ENCODE measurements around the gene TUNAR.
"Not testable (repeated sequence)": the region's sequence is repeated elsewhere in the genome, so short reads cannot be mapped to it uniquely, and the experiment has no call there.

TUNAR gene

DNA sequence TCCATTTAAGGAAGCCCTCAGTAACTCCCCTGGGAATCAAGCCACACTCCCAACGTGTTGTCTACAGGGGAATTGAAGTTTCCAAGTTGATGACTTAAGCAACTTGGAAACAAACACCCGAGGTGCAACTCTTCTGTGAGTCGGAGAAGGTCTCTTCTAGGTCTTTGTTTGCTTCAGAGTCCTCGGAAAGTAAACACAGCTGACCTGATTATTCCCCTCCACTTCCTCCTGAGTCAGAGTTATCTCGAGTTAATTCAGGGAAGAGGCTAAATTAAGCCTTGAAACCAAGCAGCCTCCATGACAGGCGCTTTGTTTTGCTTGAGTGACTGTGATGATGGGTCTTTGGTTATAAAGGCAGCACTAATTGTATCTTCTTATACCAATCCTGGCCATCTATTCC, 41.8 kb downstream of the TUNAR start:
- no peak for DNase-seq (ENCODE audit: low spot score)

DNA sequence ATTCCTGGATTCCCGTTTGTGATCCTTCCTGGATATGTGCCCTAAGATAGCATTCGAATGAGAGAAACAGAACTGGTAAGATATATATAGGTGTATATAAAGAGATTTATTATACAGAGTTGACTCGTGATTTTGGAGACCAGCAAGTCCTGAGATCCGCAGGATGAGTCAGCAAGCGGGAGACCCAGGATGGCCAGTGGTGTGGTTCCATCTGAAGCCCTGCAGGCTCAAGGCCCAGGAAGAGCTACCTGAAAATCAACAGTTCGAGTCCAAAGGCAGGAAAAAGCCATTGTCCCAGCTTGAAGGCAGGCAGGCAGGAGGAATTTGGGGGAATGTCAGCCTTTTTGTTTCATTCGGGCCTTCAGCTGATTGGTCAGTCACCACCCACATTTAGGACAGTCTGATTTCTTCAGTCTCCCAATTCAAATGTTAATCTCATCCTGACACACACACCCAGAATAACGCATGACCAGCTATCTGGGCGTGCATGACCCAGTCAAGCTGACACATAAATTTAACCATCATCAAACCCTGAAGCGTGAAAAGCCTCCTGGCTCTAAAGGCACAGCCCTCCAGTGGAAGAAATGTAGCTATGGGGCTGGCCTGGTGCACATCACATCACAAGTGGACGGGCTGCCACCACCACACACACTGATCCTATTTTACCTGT, 44.3 kb downstream of the TUNAR start:
- DNase-seq (ENCODE audit: low spot score), result no peak

DNA sequence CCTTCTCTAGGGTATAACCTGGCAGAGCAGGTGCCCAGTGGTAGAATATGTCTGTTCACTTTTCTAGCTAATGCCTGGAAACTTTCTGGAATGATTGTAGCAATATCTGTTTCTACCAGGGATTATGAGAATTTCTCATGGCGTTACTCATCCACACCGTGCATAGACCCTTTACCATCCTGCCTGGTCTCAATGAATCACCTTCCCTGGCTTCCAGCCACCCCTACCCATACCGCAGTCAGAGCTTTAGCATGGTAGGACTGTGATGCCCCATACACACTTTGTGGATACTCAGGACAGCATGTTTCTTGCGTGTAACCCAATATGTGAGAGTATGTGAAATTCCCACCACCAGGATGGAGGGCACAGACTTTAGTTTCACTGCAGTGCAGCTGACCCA, 45.4 kb downstream of the TUNAR start:
- no peak for DNase-seq (ENCODE audit: low spot score)

DNA sequence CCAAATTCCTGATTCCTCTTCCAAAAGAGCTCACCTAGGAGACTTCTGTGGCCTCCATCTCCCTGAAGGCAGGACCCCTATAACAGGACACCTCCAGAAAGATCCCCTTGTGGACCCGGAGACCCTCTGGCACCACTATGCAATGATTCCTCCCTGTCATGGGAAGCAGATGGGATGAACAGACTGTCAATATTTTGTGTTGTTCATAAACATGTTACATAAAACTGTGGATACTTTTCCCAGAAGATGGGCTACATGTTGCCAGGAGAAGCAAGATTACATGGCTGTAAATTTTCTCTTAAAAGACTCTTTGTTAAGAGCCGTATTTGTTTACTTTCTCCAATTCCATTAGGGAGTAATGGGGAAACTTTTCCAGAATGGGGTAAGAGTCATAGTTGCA, 52.1 kb downstream of the TUNAR start:
- no peak for DNase-seq (ENCODE audit: low spot score)

DNA sequence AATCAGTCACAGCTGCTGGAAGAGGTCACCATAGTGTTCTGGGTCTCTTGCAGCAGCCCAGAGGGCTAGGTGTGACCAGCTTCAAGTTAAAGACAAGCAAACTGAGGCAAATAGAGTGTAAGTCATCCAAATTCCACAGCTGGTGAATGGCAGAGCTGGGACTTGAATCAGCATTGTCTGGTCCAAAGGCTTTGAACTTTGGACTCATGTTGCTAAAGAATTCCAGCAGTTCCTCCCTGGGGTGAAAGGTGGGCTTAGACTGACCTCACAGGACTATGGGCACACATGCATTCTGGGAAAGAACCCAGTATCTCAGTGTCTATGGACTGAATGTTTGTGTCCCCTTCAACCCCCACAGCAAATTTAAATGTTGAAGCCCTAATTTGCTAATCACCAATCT, 54.8 kb downstream of the TUNAR start:
- no peak for DNase-seq (ENCODE audit: low spot score)

DNA sequence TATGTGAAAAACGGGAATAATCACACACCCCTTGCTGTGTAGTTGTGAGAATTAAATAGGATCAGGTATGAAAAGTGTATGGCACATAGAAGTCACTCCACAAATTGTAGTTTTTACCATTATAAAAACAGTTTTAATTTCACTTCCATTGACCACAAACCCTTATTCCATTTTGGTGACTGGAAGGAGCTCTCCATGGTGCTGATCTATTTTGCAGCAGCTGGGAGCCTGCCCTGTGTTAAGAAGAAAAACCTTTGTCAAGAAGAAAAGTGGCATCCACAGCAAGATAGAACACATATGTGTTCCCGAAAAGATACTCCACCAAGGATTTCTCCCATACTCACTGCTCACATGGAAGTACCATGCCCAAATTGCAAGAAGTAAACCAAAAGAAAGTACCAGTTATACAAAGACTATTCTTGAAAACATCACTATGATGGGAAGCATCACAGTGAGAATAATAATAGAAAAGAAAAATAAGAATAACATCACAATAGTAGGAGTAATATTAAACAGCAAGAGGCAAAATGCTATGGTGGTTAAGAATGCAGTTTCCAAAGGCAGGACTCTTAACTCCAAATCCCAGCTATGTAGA, 58.7 kb downstream of the TUNAR start:
- no peak for DNase-seq (ENCODE audit: low spot score)

DNA sequence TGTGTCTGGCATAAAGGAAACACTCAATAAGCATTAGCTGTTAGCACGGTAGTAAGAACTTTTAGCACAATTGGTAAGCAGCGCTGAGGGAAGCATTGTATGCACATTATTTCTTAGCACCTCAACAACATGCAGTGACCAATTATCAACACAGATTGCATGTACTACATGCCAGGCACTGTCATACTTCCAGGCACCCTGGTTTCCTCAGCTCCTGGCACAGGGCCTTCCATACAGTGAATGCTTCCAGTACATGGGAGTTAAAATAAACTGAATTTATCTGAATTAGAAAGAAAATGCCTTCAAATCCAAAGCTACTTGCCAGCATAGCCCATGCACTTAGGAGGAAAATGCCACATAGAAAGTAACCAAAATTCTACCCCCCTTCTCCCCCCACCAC, 59.4 kb downstream of the TUNAR start:
- no peak for DNase-seq (ENCODE audit: low spot score)

DNA sequence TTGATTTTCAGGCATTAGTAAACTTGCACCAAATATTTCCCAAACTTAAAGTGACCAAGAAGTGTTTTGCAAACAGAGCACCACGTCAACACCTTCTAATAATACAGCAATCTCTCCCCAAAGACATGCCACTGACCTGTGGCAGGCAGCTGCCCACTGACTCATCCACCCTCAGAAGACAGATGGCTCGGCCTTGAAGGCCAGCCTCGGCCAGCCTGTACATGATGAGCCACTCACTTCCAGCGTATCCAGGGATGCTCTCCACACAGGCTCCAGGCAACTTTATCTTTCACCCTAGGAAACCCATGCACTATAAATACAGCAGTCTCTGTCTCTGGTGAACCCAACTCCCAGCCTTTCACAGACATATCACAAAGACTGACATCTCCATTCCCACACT, 62.7 kb downstream of the TUNAR start:
- no peak for DNase-seq (ENCODE audit: low spot score)

DNA sequence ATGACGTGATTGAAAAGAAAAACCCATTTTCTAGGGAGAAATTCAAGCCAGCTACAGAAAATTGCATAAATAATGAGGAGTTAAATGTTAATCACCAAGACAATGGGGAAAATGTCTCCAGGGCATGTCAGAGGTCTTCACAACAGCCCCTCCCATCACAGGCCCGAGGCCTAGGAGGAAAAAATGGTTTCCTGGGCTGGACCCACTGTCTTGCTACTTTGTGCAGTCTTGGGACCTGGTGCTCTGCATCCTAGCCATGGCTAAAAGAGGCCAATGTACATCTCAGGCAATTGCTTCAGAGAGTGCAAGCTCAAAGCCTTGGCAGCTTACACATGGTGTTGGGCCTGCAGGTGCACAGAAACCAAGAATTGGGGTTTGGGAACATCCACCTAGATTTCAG, 65.3 kb downstream of the TUNAR start:
- no peak for DNase-seq (ENCODE audit: low spot score)

DNA sequence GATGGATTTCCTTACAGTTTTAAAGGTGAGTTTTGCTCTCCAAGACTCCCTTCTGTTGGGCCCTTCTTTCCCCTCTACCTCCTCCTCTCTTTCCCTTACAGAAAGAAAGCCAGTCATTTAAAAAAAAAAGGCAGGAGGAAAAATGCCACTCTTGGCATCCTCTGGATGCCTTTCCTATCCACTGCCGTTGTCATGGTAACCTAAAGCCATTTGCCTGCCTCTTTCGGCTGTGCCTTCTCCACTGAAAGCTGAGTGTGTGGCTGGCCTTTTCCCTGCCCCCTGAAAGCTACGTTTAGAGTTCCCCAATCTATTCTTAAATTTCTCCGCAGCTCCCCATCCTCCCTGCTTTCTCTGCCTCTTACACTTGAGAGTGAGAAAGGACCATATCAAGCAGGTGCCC, 67.1 kb downstream of the TUNAR start:
- no peak for DNase-seq (ENCODE audit: low spot score)

DNA sequence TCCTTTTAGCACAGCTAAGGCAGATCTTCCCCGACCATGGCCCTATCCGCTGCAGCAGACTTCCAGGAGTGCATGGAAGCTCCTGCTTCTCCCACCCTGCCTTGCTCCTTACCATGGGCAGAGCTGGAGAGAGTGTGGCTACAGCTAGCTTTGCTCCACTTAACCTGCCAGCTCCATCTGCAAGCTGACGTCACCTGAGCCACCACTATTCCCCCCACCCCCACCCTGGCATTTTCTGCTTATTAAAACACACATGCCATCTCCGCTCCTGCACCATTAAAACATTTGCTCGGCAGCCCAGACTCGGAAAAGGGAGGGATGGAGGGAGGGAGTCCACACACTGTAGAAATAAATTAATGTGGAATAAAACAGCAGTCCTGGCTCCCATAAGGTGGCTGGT, 67.8 kb downstream of the TUNAR start:
- DNase-seq (ENCODE audit: low spot score), result no peak

DNA sequence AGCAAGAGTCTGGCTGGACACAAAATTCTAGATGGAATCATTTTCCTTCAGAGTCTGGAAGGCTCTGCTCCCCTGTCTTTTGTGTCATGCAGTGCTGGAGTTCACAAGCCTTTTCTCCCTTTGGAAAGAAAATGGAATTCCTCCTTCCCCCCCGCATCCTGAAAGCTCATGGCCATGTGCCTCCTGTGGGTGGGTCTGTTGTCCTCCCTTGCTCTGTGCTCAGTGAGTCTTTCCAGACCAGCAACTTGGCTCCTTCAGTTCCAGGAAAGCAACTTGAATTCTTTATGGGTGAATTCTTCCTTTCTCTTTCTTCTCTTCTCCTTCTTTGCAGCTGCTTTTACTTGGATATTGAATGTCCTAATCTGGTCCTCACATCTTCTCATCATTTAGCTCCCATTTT, 70.2 kb downstream of the TUNAR start:
- DNase-seq (ENCODE audit: low spot score), result no peak

DNA sequence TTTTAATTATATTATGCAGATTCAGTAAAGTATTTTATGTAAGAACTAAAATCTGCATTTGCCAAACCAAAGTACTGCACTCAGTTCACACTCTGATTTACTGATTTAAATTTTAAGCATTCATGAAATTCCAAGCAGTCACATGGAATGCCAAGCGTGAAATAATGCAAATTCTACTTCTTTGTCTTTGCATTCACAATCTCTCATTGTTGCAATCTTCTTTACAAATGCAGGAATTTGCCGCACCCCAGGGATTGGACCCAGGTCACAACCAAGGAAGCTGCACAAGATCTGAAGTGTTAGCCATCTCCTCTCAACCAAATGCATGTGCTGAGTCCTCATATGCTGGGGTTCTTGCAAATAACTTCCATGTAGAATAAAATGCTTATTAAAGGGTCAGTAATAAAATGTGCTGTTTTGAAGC, 71.9 kb downstream of the TUNAR start:
- no peak for DNase-seq (ENCODE audit: low spot score)

DNA sequence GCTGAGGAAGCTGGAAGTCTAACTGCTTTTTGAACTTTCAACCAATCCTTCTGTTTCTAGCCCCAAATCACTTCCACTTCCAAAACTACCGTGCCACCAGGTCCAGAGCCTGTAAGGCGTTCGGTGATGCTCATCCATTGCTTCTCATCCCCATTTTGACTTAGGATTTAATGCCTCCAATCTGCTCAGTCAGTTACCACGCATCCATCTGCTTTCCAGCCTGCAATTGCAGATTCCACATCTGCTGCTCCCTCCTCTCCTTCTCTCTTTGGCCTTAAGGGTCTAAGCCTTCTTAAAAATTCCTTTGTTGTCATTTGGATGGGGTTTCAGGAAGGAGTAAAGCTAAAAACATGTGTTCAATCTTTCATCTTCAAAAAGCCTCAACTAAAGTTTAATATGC, 74.7 kb downstream of the TUNAR start:
- DNase-seq (ENCODE audit: low spot score), result no peak

DNA sequence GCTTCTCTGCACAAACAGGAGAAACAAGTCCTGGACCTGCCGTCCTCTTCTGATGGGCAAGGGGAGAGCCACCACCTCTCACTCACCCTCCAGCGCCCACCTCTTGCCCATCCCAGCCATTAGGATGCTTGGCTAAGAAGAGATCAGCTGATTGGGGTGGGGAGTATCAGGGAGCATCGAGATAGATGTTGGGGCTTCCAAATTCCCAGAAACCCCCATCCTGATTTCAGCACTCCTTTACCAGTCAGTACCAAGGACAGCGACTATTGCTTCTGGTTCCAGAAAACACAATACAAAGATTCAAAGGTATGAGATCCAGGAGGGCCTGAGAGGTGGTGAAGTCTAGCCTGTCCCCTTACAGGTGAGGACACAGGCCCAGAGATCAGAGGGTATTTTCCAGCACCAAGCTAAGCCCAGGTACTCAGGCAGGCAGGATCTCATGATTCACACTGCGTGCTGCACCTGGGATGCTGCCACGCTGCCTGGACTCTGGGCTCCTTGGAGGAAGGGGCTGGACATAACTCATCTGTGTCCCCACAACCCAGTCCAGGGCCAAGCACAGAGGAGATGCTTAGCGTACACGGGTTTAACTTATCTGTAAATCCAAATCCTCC, 76.6 kb downstream of the TUNAR start:
- no peak for DNase-seq (ENCODE audit: low spot score)

DNA sequence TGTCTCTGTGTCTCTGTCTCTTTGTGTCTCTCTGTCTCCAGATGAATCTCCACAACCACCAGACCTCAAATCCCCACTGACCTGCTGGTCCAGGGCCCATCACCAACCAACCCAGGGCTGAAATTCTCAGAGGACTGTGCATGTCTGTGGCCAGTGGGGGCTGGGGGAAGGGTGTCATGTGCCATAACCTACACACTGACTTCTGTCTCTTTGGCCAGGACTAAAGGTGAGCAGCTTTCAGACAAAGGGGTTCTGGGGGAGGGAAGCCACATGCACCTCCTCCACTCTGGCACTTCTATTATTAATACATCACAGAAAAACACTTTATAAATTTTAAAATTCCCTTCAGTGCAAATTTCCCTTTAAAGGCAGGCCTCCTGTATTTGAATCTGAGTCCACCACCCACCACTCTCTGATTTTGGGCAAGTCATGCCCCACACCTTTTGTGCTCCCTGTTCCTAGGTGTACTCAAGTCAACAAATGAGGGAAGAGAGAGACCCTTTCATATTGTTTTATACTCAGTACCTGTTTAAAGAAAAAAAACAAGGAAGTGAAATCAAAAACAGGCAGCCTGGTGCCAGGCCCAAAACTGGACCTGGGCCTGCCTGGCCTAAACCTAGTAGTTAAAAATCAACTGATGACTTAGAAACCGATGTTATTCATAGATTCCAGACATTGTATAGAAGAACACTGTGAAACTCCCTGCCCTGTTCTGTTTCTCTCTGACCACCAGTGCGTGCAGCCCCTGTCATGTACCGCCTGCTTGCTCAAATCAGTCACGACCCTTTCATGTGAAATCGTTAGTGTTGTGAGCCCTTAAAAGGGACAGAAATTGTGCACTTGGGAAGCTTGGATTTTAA, 80.2 kb downstream of the TUNAR start:
- DNase-seq (ENCODE audit: low spot score), result no peak

DNA sequence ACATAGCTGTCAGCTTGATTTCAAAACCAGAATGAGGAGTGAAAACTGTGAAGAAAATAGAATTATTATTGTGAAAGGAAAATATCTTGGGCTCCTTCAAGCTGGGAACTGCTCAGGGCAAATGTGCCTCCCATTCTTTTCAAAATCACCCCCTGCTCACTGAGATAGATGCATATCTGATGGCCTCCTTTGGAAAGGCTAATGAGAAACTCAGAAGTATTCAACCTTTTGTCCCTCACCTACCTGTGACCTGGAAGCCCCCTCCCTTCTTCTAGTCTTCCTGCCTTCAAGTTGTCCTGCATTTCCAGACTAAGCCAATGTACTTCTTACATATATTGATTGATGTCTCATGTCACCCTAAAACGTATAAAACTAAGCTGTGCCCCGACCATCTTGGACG, 81.5 kb downstream of the TUNAR start:
- DNase-seq (ENCODE audit: low spot score), result no peak

DNA sequence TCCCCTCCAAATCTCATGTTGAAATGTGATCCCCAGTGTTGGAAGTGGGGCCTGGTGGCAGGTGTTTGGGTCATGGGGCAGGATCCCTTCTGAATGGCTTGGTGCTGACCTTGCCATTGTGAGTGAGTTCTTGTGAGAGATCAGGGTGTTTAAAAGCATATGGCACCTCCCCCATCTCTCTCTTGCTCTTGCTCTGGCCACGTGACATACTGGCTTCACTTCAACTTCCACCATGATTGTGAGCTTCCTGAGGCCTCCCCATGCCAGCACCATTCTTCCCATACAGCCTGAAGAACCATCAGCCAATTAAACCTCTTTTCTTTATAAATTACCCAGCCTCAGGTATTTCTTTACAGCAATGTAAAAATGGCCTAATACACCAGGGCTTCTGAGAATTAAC, 82.7 kb downstream of the TUNAR start:
- no peak for DNase-seq (ENCODE audit: low spot score)

DNA sequence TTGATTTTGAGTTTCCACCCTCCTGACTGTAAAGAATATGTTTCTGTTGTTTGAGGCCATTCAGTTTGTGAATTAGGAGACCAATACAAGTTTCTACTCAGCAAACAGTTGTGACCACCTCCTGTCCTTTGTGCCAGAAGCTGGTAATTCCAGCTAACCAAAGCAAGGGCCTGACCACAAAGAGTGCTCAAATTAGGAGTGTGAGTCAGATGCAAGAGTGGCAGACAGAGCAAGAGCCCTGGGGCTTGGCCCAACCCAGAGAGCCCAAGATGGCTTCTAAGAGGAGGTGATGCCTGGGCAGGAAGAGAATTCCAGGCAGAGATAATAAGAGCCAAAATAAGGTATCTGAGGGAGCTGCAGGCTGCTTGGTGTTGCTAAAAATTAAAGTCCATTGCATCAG, 84.8 kb downstream of the TUNAR start:
- DNase-seq (ENCODE audit: low spot score), result no peak

DNA sequence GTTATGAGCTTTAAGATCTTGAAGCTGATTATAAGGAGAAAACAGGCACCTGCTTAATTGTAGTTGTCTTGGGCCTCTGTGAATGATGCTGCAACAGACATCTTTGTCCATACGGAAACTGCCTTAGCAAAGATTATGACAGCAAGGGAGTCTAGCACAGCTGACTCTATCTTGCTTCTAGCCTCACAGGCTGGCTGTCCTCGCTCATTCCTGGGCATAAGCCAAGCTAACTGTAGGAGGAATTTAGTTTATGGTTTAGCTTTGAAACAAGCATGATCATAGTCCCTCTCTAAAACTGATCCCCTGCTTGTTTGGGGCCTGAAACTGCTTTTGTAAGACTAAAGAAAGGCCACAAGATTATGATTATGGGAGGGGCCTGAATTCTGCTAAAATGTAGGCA, 88.3 kb downstream of the TUNAR start:
- DNase-seq (ENCODE audit: low spot score), result no peak

DNA sequence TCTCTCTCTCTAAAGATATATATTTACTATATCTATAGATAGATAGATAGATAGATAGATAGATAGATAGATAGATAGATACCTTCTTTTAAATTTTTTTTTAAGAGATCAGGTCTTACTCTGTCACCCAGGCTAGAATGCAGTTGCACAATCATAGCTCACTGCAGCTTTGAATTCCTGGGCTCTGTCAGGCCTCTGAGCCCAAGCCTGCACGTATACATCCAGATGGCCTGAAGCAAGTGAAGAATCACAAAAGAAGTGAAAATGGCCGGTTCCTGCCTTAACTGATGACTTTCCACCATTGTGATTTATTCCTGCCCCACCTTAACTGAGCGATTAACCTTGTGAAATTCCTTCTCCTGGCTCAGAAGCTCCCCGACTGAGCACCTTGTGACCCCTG, 91.4 kb downstream of the TUNAR start:
- DNase-seq (ENCODE audit: low spot score), result not testable (repeated sequence)

Measured in D341Med (cell line).